Measurements from ENCODE around the gene ETNK2. TPM values are rescaled to one million over a fixed set of nuclear protein-coding genes. Genes with fewer than 3 reads are reported as not detected.

ETNK2 gene
- total and polyA plus RNA-seq, 2 donors (not counting 1 experiment from before 2014, with no cell fraction given) = 0.49 to 2.8 TPM

DNA sequence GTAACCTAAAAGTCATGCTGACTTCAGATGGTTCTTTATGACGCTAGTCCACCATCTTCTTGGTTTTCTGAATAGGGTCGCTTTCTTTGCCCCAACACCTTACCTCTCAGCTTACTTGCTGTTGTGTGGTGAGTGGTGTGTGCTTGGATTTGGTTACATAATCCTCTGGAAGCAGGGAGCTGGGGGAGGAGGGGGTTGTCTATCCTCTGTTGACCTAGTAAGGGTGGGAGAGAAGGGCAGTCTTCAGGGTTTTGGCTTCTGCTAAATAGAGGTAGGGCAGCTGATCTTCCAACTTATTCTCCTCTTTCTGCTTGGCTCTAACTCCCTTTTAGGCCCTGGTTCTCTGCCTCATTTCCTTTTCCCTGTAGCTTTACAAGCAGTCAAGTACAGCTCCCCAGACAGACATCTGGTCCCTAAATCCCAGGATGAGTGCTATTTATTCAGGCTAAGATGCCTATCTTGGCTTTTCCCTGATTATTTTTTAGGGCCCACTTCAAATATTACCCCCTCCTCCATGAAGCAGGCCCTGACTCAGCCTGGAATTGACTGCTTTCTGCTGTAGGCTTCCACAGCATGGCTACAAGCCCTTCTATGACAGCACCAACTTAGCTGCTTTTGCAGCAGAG, 20.7 kb upstream of the ETNK2 start:
- Mint-ChIP-seq H3K9me3 (ENCODE audit: insufficient read depth) (peaks cover 12% of the 10 kb centered on the region), H3K4me1 (no peaks in the 10 kb centered on the region), H3K27me3 (peaks cover 8% of the 10 kb centered on the region), H3K4me3 (no peak overlapping the region), H3K27ac (no peak overlapping the region)
- Histone ChIP-seq H3K4me2 (replicated peaks; ENCODE audit: low read depth, low read length, poor library complexity, severe bottlenecking) (no peak overlapping the region), H3K27ac (ENCODE audit: low read length in 2 of 2) (no peak overlapping the region), H4K20me1 (ENCODE audit: control insufficient read depth, insufficient read depth, low read length, poor library complexity, severe bottlenecking) (no peaks in the 10 kb centered on the region), H3K27me3 (replicated peaks in 1 of 4; ENCODE audit: control extremely low read depth in 1 of 4, control insufficient read depth in 3 of 4, insufficient read depth in 4 of 4, low read length in 3 of 4) (peaks cover 0 to 6% (median 0%) of the 10 kb centered on the region in 4 experiments), H3K36me3 (replicated peaks in 1 of 2; ENCODE audit: control extremely low read depth in 1 of 2, control insufficient read depth in 1 of 2, extremely low read depth in 1 of 2, insufficient read depth in 2 of 2, low read length in 1 of 2) (no peaks in the 10 kb centered on the region), H3K79me2 (ENCODE audit: control insufficient read depth, insufficient read depth, low read length) (no peaks in the 10 kb centered on the region), H3K4me1 (ENCODE audit: control insufficient read depth in 2 of 2, insufficient read depth in 2 of 2, low read length in 2 of 2) (no peaks in the 10 kb centered on the region), H3K4me3 (ENCODE audit: control extremely low read depth in 1 of 5, extremely low read depth in 1 of 5, insufficient read depth in 1 of 5, low read depth in 2 of 5, low read length in 4 of 5) (no peak overlapping the region), H2AFZ (ENCODE audit: insufficient read depth, low read depth, low read length, poor library complexity, severe bottlenecking) (no peak overlapping the region), H3K9ac (ENCODE audit: low read length) (no peak overlapping the region), H3K9me3 (ENCODE audit: control extremely low read depth in 1 of 3, control insufficient read depth in 2 of 3, insufficient read depth in 1 of 3, low read length in 2 of 3) (peaks cover 11 to 39% (median 29%) of the 10 kb centered on the region in 3 donors)
- DNase-seq (no peak), ATAC-seq (ENCODE audit: low read depth) (no peak)
- CTCF ChIA-PET = interaction anchor here (2.9 kb wide), 1 partner anchor 9 kb away, joined by 12 read pairs; no protein-coding TSS in a partner anchor
- POLR2A ChIA-PET = interaction anchor here (0.5 kb wide), 1 partner anchor 252 kb away, joined by 3 read pairs; no protein-coding TSS in a partner anchor
- intact Hi-C loops (cut with micrococcal nuclease) = no loop called here
- TF ChIP-seq, protein P1, sequence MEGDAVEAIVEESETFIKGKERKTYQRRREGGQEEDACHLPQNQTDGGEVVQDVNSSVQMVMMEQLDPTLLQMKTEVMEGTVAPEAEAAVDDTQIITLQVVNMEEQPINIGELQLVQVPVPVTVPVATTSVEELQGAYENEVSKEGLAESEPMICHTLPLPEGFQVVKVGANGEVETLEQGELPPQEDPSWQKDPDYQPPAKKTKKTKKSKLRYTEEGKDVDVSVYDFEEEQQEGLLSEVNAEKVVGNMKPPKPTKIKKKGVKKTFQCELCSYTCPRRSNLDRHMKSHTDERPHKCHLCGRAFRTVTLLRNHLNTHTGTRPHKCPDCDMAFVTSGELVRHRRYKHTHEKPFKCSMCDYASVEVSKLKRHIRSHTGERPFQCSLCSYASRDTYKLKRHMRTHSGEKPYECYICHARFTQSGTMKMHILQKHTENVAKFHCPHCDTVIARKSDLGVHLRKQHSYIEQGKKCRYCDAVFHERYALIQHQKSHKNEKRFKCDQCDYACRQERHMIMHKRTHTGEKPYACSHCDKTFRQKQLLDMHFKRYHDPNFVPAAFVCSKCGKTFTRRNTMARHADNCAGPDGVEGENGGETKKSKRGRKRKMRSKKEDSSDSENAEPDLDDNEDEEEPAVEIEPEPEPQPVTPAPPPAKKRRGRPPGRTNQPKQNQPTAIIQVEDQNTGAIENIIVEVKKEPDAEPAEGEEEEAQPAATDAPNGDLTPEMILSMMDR (IDR thresholded peaks at IDR 0.05) = no peak
- no peak for TF ChIP-seq EZH2 (IDR thresholded peaks at IDR 0.05; ENCODE audit: borderline replicate concordance, insufficient read depth, low read depth, low read length, poor library complexity, severe bottlenecking)
- no CpG with 5 or more reads among the region's 2 CpGs for WGBS (ENCODE audit: insufficient coverage)

DNA sequence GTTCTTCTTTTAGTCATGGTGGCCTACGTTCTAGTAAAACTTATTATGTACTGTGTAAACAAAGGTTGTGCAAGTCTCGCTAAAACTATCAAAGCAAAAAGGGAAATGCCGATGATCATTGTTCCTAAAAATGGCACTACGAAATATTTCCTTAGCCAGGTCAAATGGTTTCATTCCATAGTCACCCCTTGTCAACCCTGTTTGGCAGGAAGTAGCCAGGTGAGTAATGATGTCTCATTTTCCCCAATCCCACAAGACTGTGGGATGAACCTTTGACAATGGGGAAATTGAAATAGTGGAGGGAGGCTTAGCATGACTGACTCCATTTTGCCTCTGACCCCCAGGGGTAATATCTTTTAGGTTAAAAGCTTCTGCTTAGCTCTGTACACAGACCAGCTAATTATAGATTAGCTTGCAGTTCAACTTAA, 19.9 kb upstream of the ETNK2 start:
- H3K9me3 Mint-ChIP-seq (ENCODE audit: insufficient read depth) = peaks cover 12% of the 10 kb centered on the region
- no peak overlapping the region for H3K4me2 ChIP-seq (replicated peaks; ENCODE audit: low read depth, low read length, poor library complexity, severe bottlenecking)
- H2AFZ ChIP-seq (ENCODE audit: insufficient read depth, low read depth, low read length, poor library complexity, severe bottlenecking) = no peak overlapping the region
- ATAC-seq (ENCODE audit: low read depth) = no peak
- H3K27me3 Mint-ChIP-seq = peaks cover 8% of the 10 kb centered on the region
- no peak overlapping the region for H3K27ac ChIP-seq (ENCODE audit: low read length in 2 of 2)
- no peaks in the 10 kb centered on the region for H4K20me1 ChIP-seq (ENCODE audit: control insufficient read depth, insufficient read depth, low read length, poor library complexity, severe bottlenecking)
- ChIA-PET POLR2A (interaction anchor here (0.5 kb wide), 1 partner anchor 251 kb away, joined by 3 read pairs; no protein-coding TSS in a partner anchor), CTCF (interaction anchor here (2.3 to 2.9 kb wide), 2 partner anchors 8 to 191 kb away, joined by 5 to 12 read pairs; no protein-coding TSS in a partner anchor)
- H3K9ac ChIP-seq (ENCODE audit: low read length) = no peak overlapping the region
- no peaks in the 10 kb centered on the region for H3K36me3 ChIP-seq (replicated peaks in 1 of 2; ENCODE audit: control extremely low read depth in 1 of 2, control insufficient read depth in 1 of 2, extremely low read depth in 1 of 2, insufficient read depth in 2 of 2, low read length in 1 of 2)
- DNase-seq = no peak
- no peaks in the 10 kb centered on the region for H3K4me1 Mint-ChIP-seq
- no peaks in the 10 kb centered on the region for H3K79me2 ChIP-seq (ENCODE audit: control insufficient read depth, insufficient read depth, low read length)
- peaks cover 0 to 3% (median 0%) of the 10 kb centered on the region in 4 experiments for H3K27me3 ChIP-seq (replicated peaks in 1 of 4; ENCODE audit: control extremely low read depth in 1 of 4, control insufficient read depth in 3 of 4, insufficient read depth in 4 of 4, low read length in 3 of 4)
- H3K4me3 Mint-ChIP-seq = no peak overlapping the region
- H3K9me3 ChIP-seq (ENCODE audit: control extremely low read depth in 1 of 3, control insufficient read depth in 2 of 3, insufficient read depth in 1 of 3, low read length in 2 of 3) = peaks cover 11 to 41% (median 32%) of the 10 kb centered on the region in 3 donors
- no peak for TF ChIP-seq EZH2 (IDR thresholded peaks at IDR 0.05; ENCODE audit: borderline replicate concordance, insufficient read depth, low read depth, low read length, poor library complexity, severe bottlenecking)
- TF ChIP-seq, protein P1 (IDR thresholded peaks at IDR 0.05) = no peak
- no peak overlapping the region for H3K4me3 ChIP-seq (ENCODE audit: control extremely low read depth in 1 of 5, extremely low read depth in 1 of 5, insufficient read depth in 1 of 5, low read depth in 2 of 5, low read length in 4 of 5)
- H3K4me1 ChIP-seq (ENCODE audit: control insufficient read depth in 2 of 2, insufficient read depth in 2 of 2, low read length in 2 of 2) = no peaks in the 10 kb centered on the region
- no peak overlapping the region for H3K27ac Mint-ChIP-seq
- WGBS (ENCODE audit: insufficient coverage) = no CpG with 5 or more reads among the region's 4 CpGs
- intact Hi-C loops (cut with micrococcal nuclease) = no loop called here
